ENCODE measurements around the gene DCAF12. TPM values are rescaled to one million over a fixed set of nuclear protein-coding genes. Genes with fewer than 3 reads are reported as not detected.
A peak's percentile ranks its signal among the peaks of the same experiment; 100 is the strongest.

The DCAF12 gene
- total and polyA plus RNA-seq, 10 donors = 5.6 to 107 (median 38.4) TPM

DNA sequence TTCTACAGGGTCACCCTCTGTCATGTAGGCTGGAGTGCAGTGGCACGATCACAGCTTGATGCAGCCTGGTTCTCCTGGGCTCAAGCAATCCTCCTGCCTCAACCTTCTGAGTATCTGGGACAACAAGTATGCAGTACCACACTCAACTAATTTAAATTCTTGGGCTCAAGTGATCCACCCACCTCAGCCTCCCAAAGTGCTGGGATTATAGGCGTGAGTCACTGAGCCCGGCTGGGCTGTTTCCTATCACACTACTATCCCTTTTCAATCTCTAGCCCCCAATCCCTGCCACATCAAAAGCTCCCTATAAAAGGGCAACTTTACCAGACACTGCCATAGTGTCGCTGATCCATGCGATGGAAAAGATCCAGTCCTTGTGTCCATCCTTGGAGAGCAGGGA, 20.4 kb downstream of the DCAF12 start:
- Histone ChIP-seq H3K9me3 (no peaks in the 10 kb centered on the region), H3K27me3 (replicated peaks in 1 of 7) (peaks cover 0 to 11% (median 0%) of the 10 kb centered on the region in 7 donors), H3K27ac (no peak overlapping the region), H3K4me1 (peaks cover 0 to 6% (median 0%) of the 10 kb centered on the region in 6 donors), H3K36me3 (peaks cover 0 to 90% (median 73%) of the 10 kb centered on the region in 6 donors), H3K4me3 (no peak overlapping the region)
- no peak for DNase-seq
- TF ChIP-seq CTCF (IDR thresholded peaks at IDR 0.05 in 8 of 11, conservative IDR thresholded peaks at IDR 0.05 in 3 of 11) = no peak
- TF ChIP-seq POLR2A (IDR thresholded peaks at IDR 0.05) = no peak
- no peak for TF ChIP-seq POLR2AphosphoS5 (IDR thresholded peaks at IDR 0.05)
- 92 to 97% (median 96%) methylated on average over 5 of the region's 5 CpGs for WGBS, 5 donors
- intact Hi-C loops (cut with DNase I; ENCODE audit: low total_unique reads) = no loop called here

- no peak overlapping the region for H3K27ac ChIP-seq
- peak; percentile 11 for DNase-seq
- WGBS, 5 donors = 91 to 93% (median 92%) methylated on average over 11 of the region's 11 CpGs
- intact Hi-C loops (cut with DNase I; ENCODE audit: low total_unique reads) = no loop called here
- H3K9me3 ChIP-seq = no peaks in the 10 kb centered on the region
- peaks cover 0 to 100% (median 86%) of the 10 kb centered on the region in 6 donors for H3K36me3 ChIP-seq
- no peak for TF ChIP-seq POLR2AphosphoS5 (IDR thresholded peaks at IDR 0.05)
- no peak for TF ChIP-seq CTCF (IDR thresholded peaks at IDR 0.05 in 8 of 11, conservative IDR thresholded peaks at IDR 0.05 in 3 of 11)
- TF ChIP-seq POLR2A (IDR thresholded peaks at IDR 0.05) = no peak
- H3K4me1 ChIP-seq = no peaks in the 10 kb centered on the region
- no peak overlapping the region for H3K4me3 ChIP-seq
- H3K27me3 ChIP-seq (replicated peaks in 1 of 7) = peaks cover 0 to 13% (median 0%) of the 10 kb centered on the region in 7 donors
Observed at GRCh38 chr9:34102796-34103195, 23.7 kb downstream of the DCAF12 start.

DNA sequence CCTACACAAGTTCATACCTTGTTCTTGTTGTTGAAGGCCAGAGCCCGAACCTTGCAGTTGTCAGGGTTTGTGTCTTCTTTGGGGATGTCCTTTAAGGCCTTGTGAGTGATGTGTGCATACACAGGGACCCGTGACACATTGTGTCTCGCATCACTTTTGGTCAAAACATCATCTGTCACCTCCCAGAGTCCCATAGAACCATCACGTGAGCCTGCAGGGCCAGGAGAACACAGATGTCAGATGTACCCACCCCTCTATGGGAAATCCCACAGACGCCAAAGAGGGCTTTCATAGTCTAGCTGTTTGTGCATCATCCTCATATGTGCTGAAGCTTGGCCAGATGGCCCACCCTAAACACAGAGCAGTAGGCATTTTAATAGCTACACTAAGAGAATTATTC, 28.2 kb downstream of the DCAF12 start:
- intact Hi-C loops (cut with DNase I; ENCODE audit: low total_unique reads) = no loop called here
- peak; percentile 12 for DNase-seq
- no peak for TF ChIP-seq POLR2AphosphoS5 (IDR thresholded peaks at IDR 0.05)
- TF ChIP-seq POLR2A (IDR thresholded peaks at IDR 0.05) = no peak
- no peak for TF ChIP-seq CTCF (IDR thresholded peaks at IDR 0.05 in 8 of 11, conservative IDR thresholded peaks at IDR 0.05 in 3 of 11)
- 76 to 86% (median 79%) methylated on average over 5 of the region's 5 CpGs for WGBS, 5 donors
- Histone ChIP-seq H3K27me3 (replicated peaks in 1 of 7) (peaks cover 0 to 13% (median 0%) of the 10 kb centered on the region in 7 donors), H3K36me3 (peaks cover 11 to 100% (median 83%) of the 10 kb centered on the region in 6 donors), H3K27ac (no peak overlapping the region), H3K9me3 (no peaks in the 10 kb centered on the region), H3K4me1 (no peaks in the 10 kb centered on the region), H3K4me3 (no peak overlapping the region)

GRCh38 chr9:34097865-34098264, 28.6 kb downstream of the DCAF12 start:
- peaks cover 11 to 100% (median 82%) of the 10 kb centered on the region in 6 donors for H3K36me3 ChIP-seq
- H3K27ac ChIP-seq = no peak overlapping the region
- H3K4me1 ChIP-seq = no peaks in the 10 kb centered on the region
- no peak for TF ChIP-seq POLR2A (IDR thresholded peaks at IDR 0.05)
- TF ChIP-seq CTCF (IDR thresholded peaks at IDR 0.05 in 8 of 11, conservative IDR thresholded peaks at IDR 0.05 in 3 of 11) = no peak
- TF ChIP-seq POLR2AphosphoS5 (IDR thresholded peaks at IDR 0.05) = no peak
- no peak overlapping the region for H3K4me3 ChIP-seq
- 75 to 90% (median 81%) methylated on average over 1 of the region's 1 CpG for WGBS, 5 donors
- DNase-seq = peak; percentile 3
- H3K27me3 ChIP-seq (replicated peaks in 1 of 7) = peaks cover 0 to 13% (median 0%) of the 10 kb centered on the region in 7 donors
- intact Hi-C loops (cut with DNase I; ENCODE audit: low total_unique reads) = no loop called here
- H3K9me3 ChIP-seq = no peaks in the 10 kb centered on the region
